ENCODE measurements around the gene FAIM2.

Gene FAIM2

GRCh38 chr12:49868952-49869815 is 34.5 kb downstream of the FAIM2 start:
- DNase-seq (ENCODE audit: extremely low spot score), result peak; percentile 55
- POLR2A ChIA-PET, result interaction anchor here (0.7 to 1.5 kb wide), 7 partner anchors 26 to 186 kb away, joined by 3 to 8 read pairs (median 4); partner anchors contain the start of gene BCDIN3D
- TF ChIP-seq BHLHE40 (IDR thresholded peaks at IDR 0.05; ENCODE audit: borderline replicate concordance) (no peak), SP1 (IDR thresholded peaks at IDR 0.05) (no peak), FOXK2 (IDR thresholded peaks at IDR 0.05) (no peak), PKNOX1 (IDR thresholded peaks at IDR 0.05) (no peak), FOXA1 (IDR thresholded peaks at IDR 0.05) (no peak)

GRCh38 chr12:49868449-49868848 is 35.3 kb downstream of the FAIM2 start:
- ChIA-PET POLR2A (interaction anchor here (0.7 to 2.3 kb wide), 7 partner anchors 25 to 127 kb away, joined by 3 to 11 read pairs (median 4); partner anchors contain the start of gene BCDIN3D), CTCF (interaction anchor here (1.0 to 3.5 kb wide), 5 partner anchors 14 to 202 kb away, joined by 3 to 25 read pairs (median 5); no protein-coding TSS in a partner anchor)
- DNase-seq (ENCODE audit: extremely low spot score), result no peak
- TF ChIP-seq SP1 (IDR thresholded peaks at IDR 0.05) (no peak), ELF4 (IDR thresholded peaks at IDR 0.05) (no peak), L3MBTL2 (conservative IDR thresholded peaks at IDR 0.05) (no peak), FOXA1 (IDR thresholded peaks at IDR 0.05) (no peak), PKNOX1 (IDR thresholded peaks at IDR 0.05) (no peak), FOXK2 (IDR thresholded peaks at IDR 0.05) (no peak), BHLHE40 (IDR thresholded peaks at IDR 0.05; ENCODE audit: borderline replicate concordance) (no peak), ARNT (IDR thresholded peaks at IDR 0.05) (no peak), FOXM1 (IDR thresholded peaks at IDR 0.05; ENCODE audit: borderline replicate concordance) (no peak), ZNF384 (IDR thresholded peaks at IDR 0.05) (no peak), NFRKB (IDR thresholded peaks at IDR 0.05) (no peak), HDGF (IDR thresholded peaks at IDR 0.05; ENCODE audit: borderline replicate concordance) (no peak), LEF1 (IDR thresholded peaks at IDR 0.05; ENCODE audit: borderline replicate concordance) (no peak), SUZ12 (IDR thresholded peaks at IDR 0.05) (no peak), CTBP1 (IDR thresholded peaks at IDR 0.05; ENCODE audit: borderline replicate concordance) (no peak), TARDBP (IDR thresholded peaks at IDR 0.05) (no peak)

More at GRCh38 chr12:49868952-49869815, 34.5 kb downstream of the FAIM2 start:
- CTCF ChIA-PET, result interaction anchor here (0.7 to 3.5 kb wide), 8 partner anchors 33 to 216 kb away, joined by 3 to 25 read pairs (median 3); partner anchors contain the start of gene SMARCD1

GRCh38 chr12:49867570-49868341 is 35.9 kb downstream of the FAIM2 start:
- no peak for DNase-seq (ENCODE audit: extremely low spot score)
- ChIA-PET CTCF (interaction anchor here (0.7 to 3.5 kb wide), 7 partner anchors 13 to 203 kb away, joined by 3 to 25 read pairs (median 4); no protein-coding TSS in a partner anchor), POLR2A (interaction anchor here (0.7 to 2.3 kb wide), 5 partner anchors 14 to 126 kb away, joined by 3 to 11 read pairs (median 4); partner anchors contain the start of genes BCDIN3D and TMBIM6)
- TF ChIP-seq NFRKB (IDR thresholded peaks at IDR 0.05), result no peak
- no peak for TF ChIP-seq ARNT (IDR thresholded peaks at IDR 0.05)
- TF ChIP-seq LEF1 (IDR thresholded peaks at IDR 0.05; ENCODE audit: borderline replicate concordance), result no peak
- TF ChIP-seq SP1 (IDR thresholded peaks at IDR 0.05), result no peak
- no peak for TF ChIP-seq FOXM1 (IDR thresholded peaks at IDR 0.05; ENCODE audit: borderline replicate concordance)
- no peak for TF ChIP-seq HDGF (IDR thresholded peaks at IDR 0.05; ENCODE audit: borderline replicate concordance)
- no peak for TF ChIP-seq L3MBTL2 (conservative IDR thresholded peaks at IDR 0.05)
- no peak for TF ChIP-seq ZNF384 (IDR thresholded peaks at IDR 0.05)
- TF ChIP-seq FOXA1 (IDR thresholded peaks at IDR 0.05), result no peak
- TF ChIP-seq CTBP1 (IDR thresholded peaks at IDR 0.05; ENCODE audit: borderline replicate concordance), result no peak

GRCh38 chr12:49866859-49867569 is 36.7 kb downstream of the FAIM2 start:
- peak; percentile 89 for DNase-seq (ENCODE audit: extremely low spot score)
- ChIA-PET CTCF (interaction anchor here (0.7 to 3.5 kb wide), 12 partner anchors 12 to 204 kb away, joined by 3 to 25 read pairs (median 4); partner anchors contain the start of genes BCDIN3D and TMBIM6), POLR2A (interaction anchor here (0.7 to 2.3 kb wide), 4 partner anchors 14 to 126 kb away, joined by 3 to 11 read pairs (median 4); partner anchors contain the start of genes BCDIN3D and TMBIM6)

GRCh38 chr12:49865782-49866135 is 37.9 kb downstream of the FAIM2 start:
- ChIA-PET CTCF (interaction anchor here (1.2 to 3.5 kb wide), 5 partner anchors 80 to 205 kb away, joined by 3 to 25 read pairs (median 5); no protein-coding TSS in a partner anchor), POLR2A (interaction anchor here (1.5 to 2.6 kb wide), 3 partner anchors 23 to 219 kb away, joined by 3 to 10 read pairs (median 5); partner anchors contain the start of genes BCDIN3D, SMARCD1 and TMBIM6)
- no peak for DNase-seq (ENCODE audit: extremely low spot score)
- TF ChIP-seq ARNT (IDR thresholded peaks at IDR 0.05), result no peak
- no peak for TF ChIP-seq HDGF (IDR thresholded peaks at IDR 0.05; ENCODE audit: borderline replicate concordance)
- TF ChIP-seq TARDBP (IDR thresholded peaks at IDR 0.05), result no peak
- TF ChIP-seq ELF4 (IDR thresholded peaks at IDR 0.05), result no peak
- no peak for TF ChIP-seq FOXM1 (IDR thresholded peaks at IDR 0.05; ENCODE audit: borderline replicate concordance)
- no peak for TF ChIP-seq BHLHE40 (IDR thresholded peaks at IDR 0.05; ENCODE audit: borderline replicate concordance)
- TF ChIP-seq NFRKB (IDR thresholded peaks at IDR 0.05), result no peak
- no peak for TF ChIP-seq L3MBTL2 (conservative IDR thresholded peaks at IDR 0.05)

More at GRCh38 chr12:49866859-49867569, 36.7 kb downstream of the FAIM2 start:
- TF ChIP-seq NFRKB (IDR thresholded peaks at IDR 0.05), result no peak
- no peak for TF ChIP-seq HDGF (IDR thresholded peaks at IDR 0.05; ENCODE audit: borderline replicate concordance)
- no peak for TF ChIP-seq CTBP1 (IDR thresholded peaks at IDR 0.05; ENCODE audit: borderline replicate concordance)
- TF ChIP-seq FOXM1 (IDR thresholded peaks at IDR 0.05; ENCODE audit: borderline replicate concordance), result no peak
- TF ChIP-seq ARNT (IDR thresholded peaks at IDR 0.05), result no peak
- no peak for TF ChIP-seq LEF1 (IDR thresholded peaks at IDR 0.05; ENCODE audit: borderline replicate concordance)
- TF ChIP-seq BHLHE40 (IDR thresholded peaks at IDR 0.05; ENCODE audit: borderline replicate concordance), result no peak
- TF ChIP-seq L3MBTL2 (conservative IDR thresholded peaks at IDR 0.05), result no peak
- TF ChIP-seq SUZ12 (IDR thresholded peaks at IDR 0.05), result no peak

Data from HEK293T (cell line).